Measurements from ENCODE around the gene CALD1.
A peak's percentile ranks its signal among the peaks of the same experiment; 100 is the strongest.

CALD1 gene

DNA sequence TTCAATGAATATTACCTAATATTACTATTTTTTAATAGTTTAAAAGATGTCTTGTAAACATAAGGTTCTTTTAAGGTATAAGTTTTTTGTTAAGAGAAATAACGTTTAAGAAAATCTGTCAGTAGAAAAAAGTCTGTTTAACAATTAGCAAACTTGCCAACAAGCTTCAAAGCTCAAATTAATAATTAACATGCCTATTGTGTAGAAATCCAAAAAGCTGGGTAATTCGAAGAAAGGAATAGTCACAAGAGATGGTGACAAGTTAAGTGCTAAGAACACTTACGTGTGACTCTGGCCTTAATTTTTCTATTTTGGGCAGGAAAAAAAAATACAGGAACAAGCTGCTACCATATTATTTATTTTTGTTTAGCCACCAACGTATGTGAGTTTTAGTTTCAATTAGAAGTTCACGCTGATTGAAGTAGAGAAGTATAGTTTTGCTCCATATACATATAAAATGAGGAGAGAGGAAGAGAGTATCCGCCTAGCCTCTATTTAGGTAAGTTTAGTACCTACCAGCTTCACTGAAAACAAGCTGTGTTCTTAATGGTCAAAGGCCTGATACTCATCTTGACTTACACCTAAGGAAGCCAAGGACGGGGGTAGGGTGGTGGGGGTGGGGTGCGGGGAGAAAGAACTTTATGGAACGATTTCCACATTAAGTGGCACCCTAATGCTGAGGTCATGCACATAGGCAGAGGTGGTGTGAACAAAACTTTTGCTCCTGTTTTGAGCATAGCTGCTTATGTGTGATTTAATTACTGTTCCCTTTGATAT is 163.4 kb downstream of the CALD1 start:
- ATAC-seq = no peak
- TF ChIP-seq SNAI2 (CRISPR knock-in tag; IDR thresholded peaks at IDR 0.05) (no peak), TOX (CRISPR knock-in tag; IDR thresholded peaks at IDR 0.05; ENCODE audit: borderline replicate concordance) (no peak), TCF4 (CRISPR knock-in tag; IDR thresholded peaks at IDR 0.05; ENCODE audit: borderline replicate concordance) (no peak), ESRRG (CRISPR knock-in tag; IDR thresholded peaks at IDR 0.05) (no peak), CSDC2 (CRISPR knock-in tag; IDR thresholded peaks at IDR 0.05) (no peak)
- TF ChIP-seq, protein P1, sequence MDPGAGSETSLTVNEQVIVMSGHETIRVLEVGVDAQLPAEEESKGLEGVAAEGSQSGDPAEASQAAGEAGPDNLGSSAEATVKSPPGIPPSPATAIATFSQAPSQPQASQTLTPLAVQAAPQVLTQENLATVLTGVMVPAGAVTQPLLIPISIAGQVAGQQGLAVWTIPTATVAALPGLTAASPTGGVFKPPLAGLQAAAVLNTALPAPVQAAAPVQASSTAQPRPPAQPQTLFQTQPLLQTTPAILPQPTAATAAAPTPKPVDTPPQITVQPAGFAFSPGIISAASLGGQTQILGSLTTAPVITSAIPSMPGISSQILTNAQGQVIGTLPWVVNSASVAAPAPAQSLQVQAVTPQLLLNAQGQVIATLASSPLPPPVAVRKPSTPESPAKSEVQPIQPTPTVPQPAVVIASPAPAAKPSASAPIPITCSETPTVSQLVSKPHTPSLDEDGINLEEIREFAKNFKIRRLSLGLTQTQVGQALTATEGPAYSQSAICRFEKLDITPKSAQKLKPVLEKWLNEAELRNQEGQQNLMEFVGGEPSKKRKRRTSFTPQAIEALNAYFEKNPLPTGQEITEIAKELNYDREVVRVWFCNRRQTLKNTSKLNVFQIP (CRISPR knock-in tag; IDR thresholded peaks at IDR 0.05; ENCODE audit: borderline replicate concordance, low read depth) = no peak
- TF ChIP-seq, protein P2, sequence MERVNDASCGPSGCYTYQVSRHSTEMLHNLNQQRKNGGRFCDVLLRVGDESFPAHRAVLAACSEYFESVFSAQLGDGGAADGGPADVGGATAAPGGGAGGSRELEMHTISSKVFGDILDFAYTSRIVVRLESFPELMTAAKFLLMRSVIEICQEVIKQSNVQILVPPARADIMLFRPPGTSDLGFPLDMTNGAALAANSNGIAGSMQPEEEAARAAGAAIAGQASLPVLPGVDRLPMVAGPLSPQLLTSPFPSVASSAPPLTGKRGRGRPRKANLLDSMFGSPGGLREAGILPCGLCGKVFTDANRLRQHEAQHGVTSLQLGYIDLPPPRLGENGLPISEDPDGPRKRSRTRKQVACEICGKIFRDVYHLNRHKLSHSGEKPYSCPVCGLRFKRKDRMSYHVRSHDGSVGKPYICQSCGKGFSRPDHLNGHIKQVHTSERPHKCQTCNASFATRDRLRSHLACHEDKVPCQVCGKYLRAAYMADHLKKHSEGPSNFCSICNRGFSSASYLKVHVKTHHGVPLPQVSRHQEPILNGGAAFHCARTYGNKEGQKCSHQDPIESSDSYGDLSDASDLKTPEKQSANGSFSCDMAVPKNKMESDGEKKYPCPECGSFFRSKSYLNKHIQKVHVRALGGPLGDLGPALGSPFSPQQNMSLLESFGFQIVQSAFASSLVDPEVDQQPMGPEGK (CRISPR knock-in tag; IDR thresholded peaks at IDR 0.05; ENCODE audit: borderline replicate concordance) = no peak

DNA sequence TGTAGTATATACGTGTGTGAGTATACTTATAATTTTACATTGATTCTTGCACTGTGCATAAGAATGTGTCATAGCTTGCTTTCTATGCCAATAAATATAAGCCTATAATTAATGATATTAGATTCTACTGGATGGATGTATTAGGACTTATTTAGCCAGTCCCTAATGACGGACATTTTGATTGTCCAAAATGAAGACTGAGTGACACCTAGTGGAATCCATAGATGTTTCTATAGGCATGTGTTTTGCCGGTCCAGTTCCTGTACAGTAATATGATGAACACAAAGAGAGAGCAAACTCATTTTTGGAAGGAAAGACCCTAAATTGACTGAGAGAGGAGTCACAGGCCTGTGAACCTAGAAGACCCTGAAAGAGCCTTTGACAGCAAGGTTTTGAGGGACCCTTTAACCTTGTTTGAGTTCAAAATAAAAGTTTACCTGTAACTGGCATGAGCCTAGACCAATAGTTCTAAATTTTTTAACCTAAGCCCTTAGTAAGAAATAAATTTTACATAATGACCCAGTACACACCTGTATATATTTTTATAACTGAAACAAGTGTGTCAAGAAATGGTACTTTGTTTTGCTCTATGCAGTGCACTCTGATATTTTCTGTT is 164.5 kb downstream of the CALD1 start:
- TF ChIP-seq SNAI2 (CRISPR knock-in tag; IDR thresholded peaks at IDR 0.05) (no peak), PPARA (CRISPR knock-in tag; IDR thresholded peaks at IDR 0.05; ENCODE audit: borderline replicate concordance) (no peak), ZFP30 (CRISPR knock-in tag; IDR thresholded peaks at IDR 0.05) (no peak), ISL1 (CRISPR knock-in tag; IDR thresholded peaks at IDR 0.05) (no peak), ZNF8 (CRISPR knock-in tag; IDR thresholded peaks at IDR 0.05) (no peak), TOX (CRISPR knock-in tag; IDR thresholded peaks at IDR 0.05; ENCODE audit: borderline replicate concordance) (no peak), CSDC2 (CRISPR knock-in tag; IDR thresholded peaks at IDR 0.05) (no peak), TCF4 (CRISPR knock-in tag; IDR thresholded peaks at IDR 0.05; ENCODE audit: borderline replicate concordance) (no peak), ZNF565 (CRISPR knock-in tag; conservative IDR thresholded peaks at IDR 0.05; ENCODE audit: low read depth) (no peak), BACH2 (CRISPR knock-in tag; IDR thresholded peaks at IDR 0.05; ENCODE audit: borderline replicate concordance) (no peak), GLIS3 (CRISPR knock-in tag; IDR thresholded peaks at IDR 0.05) (no peak)
- TF ChIP-seq, protein P3, sequence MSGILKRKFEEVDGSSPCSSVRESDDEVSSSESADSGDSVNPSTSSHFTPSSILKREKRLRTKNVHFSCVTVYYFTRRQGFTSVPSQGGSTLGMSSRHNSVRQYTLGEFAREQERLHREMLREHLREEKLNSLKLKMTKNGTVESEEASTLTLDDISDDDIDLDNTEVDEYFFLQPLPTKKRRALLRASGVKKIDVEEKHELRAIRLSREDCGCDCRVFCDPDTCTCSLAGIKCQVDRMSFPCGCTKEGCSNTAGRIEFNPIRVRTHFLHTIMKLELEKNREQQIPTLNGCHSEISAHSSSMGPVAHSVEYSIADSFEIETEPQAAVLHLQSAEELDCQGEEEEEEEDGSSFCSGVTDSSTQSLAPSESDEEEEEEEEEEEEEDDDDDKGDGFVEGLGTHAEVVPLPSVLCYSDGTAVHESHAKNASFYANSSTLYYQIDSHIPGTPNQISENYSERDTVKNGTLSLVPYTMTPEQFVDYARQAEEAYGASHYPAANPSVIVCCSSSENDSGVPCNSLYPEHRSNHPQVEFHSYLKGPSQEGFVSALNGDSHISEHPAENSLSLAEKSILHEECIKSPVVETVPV (CRISPR knock-in tag; IDR thresholded peaks at IDR 0.05) = no peak
- TF ChIP-seq, protein P2 (CRISPR knock-in tag; IDR thresholded peaks at IDR 0.05; ENCODE audit: borderline replicate concordance) = no peak
- TF ChIP-seq, protein P4, sequence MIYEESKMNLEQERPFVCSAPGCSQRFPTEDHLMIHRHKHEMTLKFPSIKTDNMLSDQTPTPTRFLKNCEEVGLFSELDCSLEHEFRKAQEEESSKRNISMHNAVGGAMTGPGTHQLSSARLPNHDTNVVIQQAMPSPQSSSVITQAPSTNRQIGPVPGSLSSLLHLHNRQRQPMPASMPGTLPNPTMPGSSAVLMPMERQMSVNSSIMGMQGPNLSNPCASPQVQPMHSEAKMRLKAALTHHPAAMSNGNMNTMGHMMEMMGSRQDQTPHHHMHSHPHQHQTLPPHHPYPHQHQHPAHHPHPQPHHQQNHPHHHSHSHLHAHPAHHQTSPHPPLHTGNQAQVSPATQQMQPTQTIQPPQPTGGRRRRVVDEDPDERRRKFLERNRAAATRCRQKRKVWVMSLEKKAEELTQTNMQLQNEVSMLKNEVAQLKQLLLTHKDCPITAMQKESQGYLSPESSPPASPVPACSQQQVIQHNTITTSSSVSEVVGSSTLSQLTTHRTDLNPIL (CRISPR knock-in tag; IDR thresholded peaks at IDR 0.05; ENCODE audit: low read depth) = no peak
- TF ChIP-seq, protein P5, sequence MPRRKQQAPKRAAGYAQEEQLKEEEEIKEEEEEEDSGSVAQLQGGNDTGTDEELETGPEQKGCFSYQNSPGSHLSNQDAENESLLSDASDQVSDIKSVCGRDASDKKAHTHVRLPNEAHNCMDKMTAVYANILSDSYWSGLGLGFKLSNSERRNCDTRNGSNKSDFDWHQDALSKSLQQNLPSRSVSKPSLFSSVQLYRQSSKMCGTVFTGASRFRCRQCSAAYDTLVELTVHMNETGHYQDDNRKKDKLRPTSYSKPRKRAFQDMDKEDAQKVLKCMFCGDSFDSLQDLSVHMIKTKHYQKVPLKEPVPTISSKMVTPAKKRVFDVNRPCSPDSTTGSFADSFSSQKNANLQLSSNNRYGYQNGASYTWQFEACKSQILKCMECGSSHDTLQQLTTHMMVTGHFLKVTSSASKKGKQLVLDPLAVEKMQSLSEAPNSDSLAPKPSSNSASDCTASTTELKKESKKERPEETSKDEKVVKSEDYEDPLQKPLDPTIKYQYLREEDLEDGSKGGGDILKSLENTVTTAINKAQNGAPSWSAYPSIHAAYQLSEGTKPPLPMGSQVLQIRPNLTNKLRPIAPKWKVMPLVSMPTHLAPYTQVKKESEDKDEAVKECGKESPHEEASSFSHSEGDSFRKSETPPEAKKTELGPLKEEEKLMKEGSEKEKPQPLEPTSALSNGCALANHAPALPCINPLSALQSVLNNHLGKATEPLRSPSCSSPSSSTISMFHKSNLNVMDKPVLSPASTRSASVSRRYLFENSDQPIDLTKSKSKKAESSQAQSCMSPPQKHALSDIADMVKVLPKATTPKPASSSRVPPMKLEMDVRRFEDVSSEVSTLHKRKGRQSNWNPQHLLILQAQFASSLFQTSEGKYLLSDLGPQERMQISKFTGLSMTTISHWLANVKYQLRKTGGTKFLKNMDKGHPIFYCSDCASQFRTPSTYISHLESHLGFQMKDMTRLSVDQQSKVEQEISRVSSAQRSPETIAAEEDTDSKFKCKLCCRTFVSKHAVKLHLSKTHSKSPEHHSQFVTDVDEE (CRISPR knock-in tag; IDR thresholded peaks at IDR 0.05) = no peak
- peak; percentile 59 for ATAC-seq

All from SK-N-SH treated with all-trans-retinoic acid at 6 μM for 48 hours (cell line).